Transverse colon (tissue), 4 donors: Measurements from ENCODE around the gene PCNX1. TPM values are rescaled to one million over a fixed set of nuclear protein-coding genes. Genes with fewer than 3 reads are reported as not detected.
A peak's percentile ranks its signal among the peaks of the same experiment; 100 is the strongest.

Experiments used
- DNase-seq: peaks from one replicate; pipeline ENCODE4 v3.0.0-alpha.2; 2019
- H3K27ac ChIP-seq, 4 donors: fragments of 200-600 bp; sonication (generic); 2 replicates each; pipeline ENCODE4 v1.5.1; 2016 to 2018; ENCODE audit warnings: inconsistent platforms in 4 of 4
- H3K27me3 ChIP-seq: fragments of 200-600 bp; sonication (generic); 2 replicates; pipeline ENCODE4 v1.5.1; 2017; ENCODE audit warnings: inconsistent platforms
- H3K36me3 ChIP-seq, 4 donors: fragments of 200-600 bp; sonication (generic); 2 replicates each; pipeline ENCODE4 v1.5.1; 2017 to 2019; ENCODE audit warnings: inconsistent platforms in 4 of 4
- H3K4me1 ChIP-seq, 4 donors: fragments of 200-600 bp; sonication (generic); 2 replicates each; pipeline ENCODE4 v1.5.1; 2017 to 2020; ENCODE audit warnings: inconsistent platforms in 4 of 4
- H3K4me3 ChIP-seq, 4 donors: fragments of 200-600 bp; sonication (generic); 1 replicate in 1 of 4; 2 replicates in 3 of 4; pipeline versions ENCODE4 v1.5.1 to v1.6.1; 2017 to 2019; ENCODE audit warnings: inconsistent platforms in 4 of 4
- H3K9me3 ChIP-seq, 2 donors: fragments of 200-600 bp; sonication (generic); 2 replicates each; pipeline ENCODE4 v1.5.1; 2017 to 2019; ENCODE audit warnings: inconsistent platforms in 2 of 2
- CTCF ChIP-seq, 5 experiments: fragments of 200-600 bp in 3 of 5; fragments of 450-650 bp in 2 of 5; sonication (generic) in 3 of 5; IDR thresholded peaks; 1 replicate in 2 of 5; 2 replicates in 3 of 5; pipeline ENCODE4 v1.5.1; 2016 to 2017; ENCODE audit warnings: antibody characterized with exemption in 5 of 5, inconsistent platforms in 3 of 5, mild to moderate bottlenecking in 2 of 5, moderate library complexity in 1 of 5
- EP300 ChIP-seq: sonication (generic); formaldehyde crosslinking; IDR thresholded peaks from one replicate; pipeline ENCODE4 v1.6.1; 2017; ENCODE audit warnings: antibody characterized with exemption, low read depth
- POLR2A ChIP-seq: fragments of 450-650 bp; IDR thresholded peaks from one replicate; pipeline ENCODE4 v1.6.1; 2016; ENCODE audit warnings: antibody characterized with exemption, mild to moderate bottlenecking, moderate library complexity
- POLR2AphosphoS5 ChIP-seq, 3 donors: sonication (generic); formaldehyde crosslinking; IDR thresholded peaks; one replicate each; pipeline ENCODE4 v1.6.1; 2016; ENCODE audit warnings: antibody characterized with exemption in 3 of 3
- WGBS, 2 donors: methylation state at CpG; one replicate each; pipeline ENCODE4 v1.1.5; 2018; ENCODE audit warnings: low coverage in 1 of 2; 5-methylcytosine and 5-hydroxymethylcytosine counted together
- in situ Hi-C, 4 donors: fragments of 200-750 bp; cut with MboI; loops; one replicate each; pipeline versions ENCODE4 v1.15.0 to v1.15.1; 2017; ENCODE audit warnings: low sequenced_read_pairs in 3 of 4, low pct_ligation_motif_present in 1 of 4, low pct_unique_long_range_greater_than_20kb in 1 of 4
- intact Hi-C: fragments of 100-400 bp; cut with DNase I; formaldehyde crosslinking; loops from one replicate; pipeline ENCODE4 v1.15.1; 2023; ENCODE audit warnings: low total_unique reads
- total RNA-seq, 4 donors: library from RNA; depleted of rRNA; stranded (reverse); fragments of >200 nt; gene quantifications; one replicate each; pipeline ENCODE4 v1.1.0, GENCODE V29; 2016

Gene PCNX1
- total RNA-seq, 4 donors from 2014 or later: 15.0 to 64.6 (median 46.0) TPM

GRCh38 chr14:71115306-71115705, 208.0 kb downstream of the PCNX1 start:
- Histone ChIP-seq H3K9me3 (no peaks in the 10 kb centered on the region), H3K27ac (peak overlapping the region in 3 of 4 donors; percentile 21 to 85 (median 81)), H3K36me3 (peaks cover 0 to 5% (median 2%) of the 10 kb centered on the region in 4 donors), H3K27me3 (no peaks in the 10 kb centered on the region), H3K4me3 (no peak overlapping the region), H3K4me1 (peaks cover 21 to 45% (median 39%) of the 10 kb centered on the region in 4 donors)
- TF ChIP-seq CTCF (IDR thresholded peaks at IDR 0.05): no peak
- no peak for TF ChIP-seq POLR2A
- no peak for TF ChIP-seq POLR2AphosphoS5 (IDR thresholded peaks at IDR 0.05)
- TF ChIP-seq EP300: no peak
- WGBS, 2 donors: 82 to 92% methylated on average over 2 of the region's 2 CpGs
- in situ Hi-C loops: no loop called here
- DNase-seq: no peak
- intact Hi-C loops: no loop called here

- TF ChIP-seq CTCF (IDR thresholded peaks at IDR 0.05) (no peak), POLR2A (no peak), EP300 (no peak), POLR2AphosphoS5 (IDR thresholded peaks at IDR 0.05) (no peak)
- Histone ChIP-seq H3K27me3 (no peaks in the 10 kb centered on the region), H3K36me3 (peaks cover 0 to 5% (median 0%) of the 10 kb centered on the region in 4 donors), H3K4me1 (peaks cover 24 to 51% (median 42%) of the 10 kb centered on the region in 4 donors), H3K27ac (peak overlapping the region; percentile 76 to 85 (median 81)), H3K4me3 (no peak overlapping the region), H3K9me3 (no peaks in the 10 kb centered on the region)
- intact Hi-C loops: no loop called here
- DNase-seq: no peak
- 67 to 70% methylated on average over 4 to 7 of the region's 7 CpGs for WGBS, 2 donors
- in situ Hi-C loops: no loop called here
Measured at GRCh38 chr14:71115821-71116567, 208.7 kb downstream of the PCNX1 start.

GRCh38 chr14:71116568-71117122, 209.4 kb downstream of the PCNX1 start:
- Histone ChIP-seq H3K9me3 (no peaks in the 10 kb centered on the region), H3K27ac (peak overlapping the region; percentile 76 to 85 (median 81)), H3K4me3 (no peak overlapping the region), H3K36me3 (peaks cover 0 to 5% (median 0%) of the 10 kb centered on the region in 4 donors), H3K27me3 (no peaks in the 10 kb centered on the region), H3K4me1 (peaks cover 24 to 56% (median 43%) of the 10 kb centered on the region in 4 donors)
- 22 to 39% methylated on average over 6 to 8 of the region's 8 CpGs for WGBS, 2 donors
- intact Hi-C loops (no loop called here), in situ Hi-C loops (no loop called here)
- no peak for TF ChIP-seq EP300
- peak in 1 of 3 donors; percentile 32 for TF ChIP-seq POLR2AphosphoS5 (IDR thresholded peaks at IDR 0.05)
- peak; percentile 69 for DNase-seq

GRCh38 chr14:71117839-71118743, 210.8 kb downstream of the PCNX1 start:
- DNase-seq: peak; percentile 55
- Histone ChIP-seq H3K4me3 (no peak overlapping the region), H3K9me3 (no peaks in the 10 kb centered on the region), H3K4me1 (peaks cover 24 to 56% (median 43%) of the 10 kb centered on the region in 4 donors), H3K36me3 (no peaks in the 10 kb centered on the region), H3K27me3 (no peaks in the 10 kb centered on the region), H3K27ac (peak overlapping the region; percentile 76 to 85 (median 81))
- WGBS, 2 donors: 55 to 59% methylated on average over 8 to 10 of the region's 10 CpGs
- in situ Hi-C loops: no loop called here
- intact Hi-C loops: no loop called here
- TF ChIP-seq EP300: no peak
- TF ChIP-seq CTCF (IDR thresholded peaks at IDR 0.05): no peak
- no peak for TF ChIP-seq POLR2AphosphoS5 (IDR thresholded peaks at IDR 0.05)
- TF ChIP-seq POLR2A: no peak
